Stimulated activated CD4-positive, alpha-beta T cell treated with anti-CD3 and anti-CD28 coated beads, TNF-alpha, amount 100 ng/mL, for 1 hour (primary cell): ENCODE data around the gene PELI3.
"Not testable (repeated sequence)": the region's sequence is repeated elsewhere in the genome, so short reads cannot be mapped to it uniquely, and the experiment has no call there.

Experiments used
- DNase-seq, 3 donors: peaks; one replicate each; pipeline ENCODE4 v3.0.0-alpha.2; 2020; ENCODE audit warnings: low read depth in 3 of 3, low spot score in 1 of 3

Gene PELI3

GRCh38 chr11:66443602-66444001, 23.1 kb upstream of the PELI3 start:
- DNase-seq = no peak

GRCh38 chr11:66447012-66447411, 19.7 kb upstream of the PELI3 start:
- no peak for DNase-seq

- no peak for DNase-seq
Measured at GRCh38 chr11:66448523-66448922, 18.2 kb upstream of the PELI3 start.

- no peak for DNase-seq
Measured at GRCh38 chr11:66450560-66450959, 16.1 kb upstream of the PELI3 start.

GRCh38 chr11:66451663-66452062, 15.0 kb upstream of the PELI3 start:
- no peak for DNase-seq

GRCh38 chr11:66454247-66454646, 12.5 kb upstream of the PELI3 start:
- DNase-seq = no peak

GRCh38 chr11:66454828-66455227, 11.9 kb upstream of the PELI3 start:
- no peak for DNase-seq

- DNase-seq = no peak
Measured at GRCh38 chr11:66457826-66458225, 8.9 kb upstream of the PELI3 start.

GRCh38 chr11:66459138-66459778, 7.4 kb upstream of the PELI3 start:
- DNase-seq = no peak

GRCh38 chr11:66462010-66462409, 4.7 kb upstream of the PELI3 start:
- no peak for DNase-seq

- DNase-seq = no peak
Measured at GRCh38 chr11:66462911-66463310, 3.8 kb upstream of the PELI3 start.

GRCh38 chr11:66464116-66464515, 2.6 kb upstream of the PELI3 start:
- not testable (repeated sequence) for DNase-seq

GRCh38 chr11:66464916-66465315, 1.8 kb upstream of the PELI3 start:
- no peak for DNase-seq

GRCh38 chr11:66465373-66466224, 1.1 kb upstream of the PELI3 start:
- no peak for DNase-seq

- DNase-seq = no peak
Measured at GRCh38 chr11:66467034-66467659, 442 bp downstream of the PELI3 start.

GRCh38 chr11:66467756-66468155, 1.1 kb downstream of the PELI3 start:
- no peak for DNase-seq

- no peak for DNase-seq
Measured at GRCh38 chr11:66468691-66469090, 2.0 kb downstream of the PELI3 start.

GRCh38 chr11:66469441-66469840, 2.7 kb downstream of the PELI3 start:
- no peak for DNase-seq

GRCh38 chr11:66470015-66470414, 3.3 kb downstream of the PELI3 start:
- no peak for DNase-seq

- DNase-seq = no peak
Measured at GRCh38 chr11:66471142-66471541, 4.4 kb downstream of the PELI3 start.

- DNase-seq = no peak
Measured at GRCh38 chr11:66472054-66472453, 5.3 kb downstream of the PELI3 start.

- DNase-seq = no peak
Measured at GRCh38 chr11:66473167-66473566, 6.5 kb downstream of the PELI3 start.
